Keratinocyte (primary cell): ENCODE measurements around the gene TPH1. TPM values are rescaled to one million over a fixed set of nuclear protein-coding genes. Genes with fewer than 3 reads are reported as not detected.

ENCODE experiments used
- DNase-seq: peaks from one replicate; pipeline ENCODE4 v3.0.0-alpha.2; 2011; ENCODE audit warnings: low read depth, missing footprints, low spot score
- FAIRE-seq: peaks from 2 replicates; lab custom pipeline; 2011; peaks lifted over from hg19 to GRCh38; lab: Jason Lieb, UNC
- H2AFZ ChIP-seq: 2 replicates; pipeline ENCODE4 v1.6.0; 2012; ENCODE audit warnings: low read length, control low read depth, inconsistent platforms; ENCODE audit not compliant: control insufficient read depth
- H3K27ac ChIP-seq: 2 replicates; pipeline ENCODE4 v1.5.1; 2011; ENCODE audit warnings: low read length; ENCODE audit not compliant: control insufficient read depth, insufficient read depth
- H3K27me3 ChIP-seq: 3 replicates; pipeline ENCODE4 v1.6.0; 2011; ENCODE audit warnings: low read length; ENCODE audit not compliant: control insufficient read depth, insufficient read depth; ENCODE audit errors: extremely low read depth
- H3K36me3 ChIP-seq, 2 experiments: 2 replicates in 1 of 2; 3 replicates in 1 of 2; pipeline ENCODE4 v1.5.1; 2011; ENCODE audit warnings: low read length in 2 of 2, mild to moderate bottlenecking in 1 of 2; ENCODE audit not compliant: control insufficient read depth in 2 of 2, insufficient read depth in 2 of 2; ENCODE audit errors: extremely low read depth in 1 of 2
- H3K4me1 ChIP-seq: 3 replicates; pipeline ENCODE4 v1.5.1; 2011; ENCODE audit warnings: low read length; ENCODE audit not compliant: control insufficient read depth, insufficient read depth; ENCODE audit errors: extremely low read depth
- H3K4me2 ChIP-seq: 3 replicates; pipeline ENCODE4 v1.6.0; 2011; ENCODE audit warnings: low read depth, low read length; ENCODE audit not compliant: control insufficient read depth, insufficient read depth; ENCODE audit errors: extremely low read depth
- H3K4me3 ChIP-seq, 3 experiments: fragments of 200-600 bp in 1 of 3; sonication (generic) in 1 of 3; 2 replicates in 2 of 3; 3 replicates in 1 of 3; pipeline ENCODE4 v1.5.1; 2011 to 2016; ENCODE audit warnings: low read length in 3 of 3, mild to moderate bottlenecking in 3 of 3, control low read depth in 2 of 3, inconsistent platforms in 1 of 3, low read depth in 1 of 3, mixed read lengths in 1 of 3, mixed run types in 1 of 3, moderate library complexity in 1 of 3; ENCODE audit not compliant: control insufficient read depth in 2 of 3, insufficient read depth in 2 of 3; ENCODE audit errors: extremely low read depth in 1 of 3
- H3K79me2 ChIP-seq: 2 replicates; pipeline ENCODE4 v1.6.0; 2012; ENCODE audit warnings: low read length; ENCODE audit not compliant: control insufficient read depth, insufficient read depth
- H3K9ac ChIP-seq: 3 replicates; pipeline ENCODE4 v1.6.0; 2011; ENCODE audit warnings: low read length; ENCODE audit not compliant: control insufficient read depth, insufficient read depth; ENCODE audit errors: extremely low read depth
- H3K9me1 ChIP-seq: 3 replicates; pipeline ENCODE4 v1.6.0; 2011; ENCODE audit warnings: low read length; ENCODE audit not compliant: control insufficient read depth, insufficient read depth; ENCODE audit errors: extremely low read depth
- H3K9me3 ChIP-seq: 2 replicates; pipeline ENCODE4 v1.5.1; 2012; ENCODE audit warnings: low read depth, low read length; ENCODE audit not compliant: control insufficient read depth
- H4K20me1 ChIP-seq: 3 replicates; pipeline ENCODE4 v1.6.0; 2011; ENCODE audit warnings: low read length; ENCODE audit not compliant: control insufficient read depth, insufficient read depth; ENCODE audit errors: extremely low read depth
- CTCF ChIP-seq, 3 experiments: IDR thresholded peaks in 1 of 3; conservative IDR thresholded peaks in 1 of 3; optimal IDR thresholded peaks in 1 of 3; 2 replicates in 2 of 3; 3 replicates in 1 of 3; pipeline versions ENCODE3 to v1.5.1; 2011; ENCODE audit warnings: low read length in 3 of 3, mild to moderate bottlenecking in 3 of 3, moderate library complexity in 2 of 3, control low read depth in 1 of 3, inconsistent platforms in 1 of 3; ENCODE audit not compliant: insufficient read depth in 2 of 3; ENCODE audit errors: extremely low read depth in 1 of 3
- EZH2 ChIP-seq: IDR thresholded peaks from one replicate; pipeline ENCODE4 v1.6.1; 2012; ENCODE audit warnings: inconsistent platforms, mild to moderate bottlenecking, low read length, moderate library complexity
- dilution Hi-C: fragments of 300-500 bp; cut with MboI; formaldehyde crosslinking; loops from one replicate; pipeline ENCODE4 v1.7.0; 2020; ENCODE audit warnings: low sequenced_read_pairs; ENCODE audit not compliant: extremely low pct_ligation_motif_present
- polyA plus RNA-seq, 5 experiments: library from polyadenylated mRNA; depleted of rRNA in 3 of 5; stranded (reverse) in 3 of 5; stranded (forward) in 1 of 5; unstranded in 1 of 5; fragments of >200 nt; gene quantifications; 1 replicate in 1 of 5; 2 replicates in 3 of 5; 3 replicates in 1 of 5; pipeline versions ENCODE4 v1.2.1 to v1.2.3, GENCODE V29; 2011 to 2012; ENCODE audit warnings: missing spikeins in 2 of 5, low read depth in 1 of 5, low replicate concordance in 1 of 5

Gene TPH1
- polyA plus RNA-seq, 1 donor (not counting 4 experiments of a cell fraction or from before 2014, with no cell fraction given): 0.22 TPM

- no peaks in the 10 kb centered on the region for H3K27me3 ChIP-seq
- H3K4me1 ChIP-seq: peaks cover 2% of the 10 kb centered on the region
- no peaks in the 10 kb centered on the region for H3K9me1 ChIP-seq
- no peak overlapping the region for H3K27ac ChIP-seq
- H3K9ac ChIP-seq: no peak overlapping the region
- dilution Hi-C loops: no loop called here
- H3K4me3 ChIP-seq: no peak overlapping the region
- no peaks in the 10 kb centered on the region for H3K9me3 ChIP-seq
- DNase-seq (no peak), FAIRE-seq (no peak)
- H3K4me2 ChIP-seq: no peak overlapping the region
- TF ChIP-seq CTCF (optimal IDR thresholded peaks at IDR 0.05 in 1 of 3, IDR thresholded peaks at IDR 0.05 in 1 of 3, conservative IDR thresholded peaks at IDR 0.05 in 1 of 3; ENCODE audit: extremely low read depth in 1 of 3, insufficient read depth in 2 of 3, low read length in 3 of 3) (no peak), EZH2 (no peak)
- H3K36me3 ChIP-seq: peaks cover 12 to 24% of the 10 kb centered on the region in 2 experiments
- no peaks in the 10 kb centered on the region for H3K79me2 ChIP-seq
- no peaks in the 10 kb centered on the region for H4K20me1 ChIP-seq
- H2AFZ ChIP-seq: no peak overlapping the region
These were observed 45.7 kb upstream of the TPH1 start for GRCh38 chr11:18091731-18092130.

GRCh38 chr11:18088966-18089365 lies 42.9 kb upstream of the TPH1 start:
- dilution Hi-C loops: no loop called here
- no peak for DNase-seq
- Histone ChIP-seq H3K9me1 (no peaks in the 10 kb centered on the region), H3K79me2 (no peaks in the 10 kb centered on the region), H3K4me3 (no peak overlapping the region), H3K9ac (no peak overlapping the region), H3K27ac (no peak overlapping the region), H2AFZ (no peak overlapping the region), H3K36me3 (peaks cover 15 to 18% of the 10 kb centered on the region in 2 experiments), H3K9me3 (no peaks in the 10 kb centered on the region), H3K27me3 (no peaks in the 10 kb centered on the region), H3K4me2 (no peak overlapping the region), H4K20me1 (no peaks in the 10 kb centered on the region), H3K4me1 (peaks cover 2% of the 10 kb centered on the region)
- no peak for TF ChIP-seq CTCF (optimal IDR thresholded peaks at IDR 0.05 in 1 of 3, IDR thresholded peaks at IDR 0.05 in 1 of 3, conservative IDR thresholded peaks at IDR 0.05 in 1 of 3; ENCODE audit: extremely low read depth in 1 of 3, insufficient read depth in 2 of 3, low read length in 3 of 3)
- no peak for TF ChIP-seq EZH2
- no peak for FAIRE-seq
